Endothelial cell of umbilical vein (primary cell): ENCODE results near the gene DUSP2. TPM values are rescaled to one million over a fixed set of nuclear protein-coding genes. Genes with fewer than 3 reads are reported as not detected.

Experiments
- BruUV-seq: library from RNA; stranded (reverse); fragments of 400-500 nt; replicated peaks from 2 replicates; lab custom pipeline; 2021; lab: Mats Ljungman, UMichigan
- CTCF ChIA-PET: fragments of 300-600, 350-600 bp; sonication (Branson Sonifier 250); formaldehyde crosslinking; loops from one replicate; lab custom pipeline; 2021; ENCODE audit warnings: antibody characterized with exemption, inconsistent platforms; lab: Charles Lee
- POLR2A ChIA-PET: fragments of 300-600, 350-600 bp; sonication (Branson Sonifier 250); formaldehyde crosslinking; loops from one replicate; lab custom pipeline; 2021; ENCODE audit warnings: antibody characterized with exemption, inconsistent platforms; lab: Charles Lee
- DNase-seq: peaks from one replicate; pipeline ENCODE4 v3.0.0-alpha.2; 2011; ENCODE audit warnings: low read depth, low spot score
- FAIRE-seq: peaks from 2 replicates; lab custom pipeline; 2011; peaks lifted over from hg19 to GRCh38; lab: Jason Lieb, UNC
- H2AFZ ChIP-seq: 2 replicates; pipeline ENCODE4 v1.6.0; 2012; ENCODE audit warnings: low read depth, low read length, control low read depth, inconsistent platforms
- H3K27ac ChIP-seq: 2 replicates; pipeline ENCODE4 v1.5.1; 2011; ENCODE audit warnings: low read depth, mild to moderate bottlenecking, control low read depth, low read length, moderate library complexity; ENCODE audit not compliant: insufficient read depth
- H3K27me3 ChIP-seq, 2 experiments: 2 replicates each; pipeline versions ENCODE4 v1.6.0 to v1.6.1; 2011; ENCODE audit warnings: low read length in 2 of 2, mixed read lengths in 1 of 2; ENCODE audit not compliant: control insufficient read depth in 2 of 2, insufficient read depth in 2 of 2
- H3K36me3 ChIP-seq, 2 experiments: 2 replicates in 1 of 2; 3 replicates in 1 of 2; pipeline ENCODE4 v1.5.1; 2011; ENCODE audit warnings: low read length in 2 of 2, mild to moderate bottlenecking in 1 of 2, moderate library complexity in 1 of 2; ENCODE audit not compliant: control insufficient read depth in 2 of 2, insufficient read depth in 2 of 2; ENCODE audit errors: extremely low read depth in 1 of 2
- H3K4me1 ChIP-seq: 3 replicates; pipeline ENCODE4 v1.5.1; 2011; ENCODE audit warnings: mild to moderate bottlenecking, low read length; ENCODE audit not compliant: control insufficient read depth, insufficient read depth; ENCODE audit errors: extremely low read depth
- H3K4me2 ChIP-seq: 2 replicates; pipeline ENCODE4 v1.6.1; 2011; ENCODE audit warnings: low read length, control low read depth, mixed read lengths; ENCODE audit not compliant: insufficient read depth
- H3K4me3 ChIP-seq, 3 experiments: fragments of 200-600 bp in 1 of 3; sonication (generic), shearing (Covaris generic) in 1 of 3; replicated peaks in 1 of 3; 2 replicates each; pipeline ENCODE4 v1.5.1; 2011 to 2016; ENCODE audit warnings: control low read depth in 3 of 3, low read length in 3 of 3, mild to moderate bottlenecking in 2 of 3, inconsistent platforms in 1 of 3, low read depth in 1 of 3, moderate library complexity in 1 of 3; ENCODE audit not compliant: insufficient read depth in 1 of 3
- H3K79me2 ChIP-seq: 2 replicates; pipeline ENCODE4 v1.6.0; 2012; ENCODE audit warnings: low read length, inconsistent platforms; ENCODE audit not compliant: control insufficient read depth, insufficient read depth
- H3K9ac ChIP-seq: replicated peaks from 2 replicates; pipeline ENCODE3; 2011; ENCODE audit warnings: low read length, control low read depth; ENCODE audit not compliant: insufficient read depth; ENCODE audit errors: extremely low read depth
- H3K9me1 ChIP-seq: replicated peaks from 3 replicates; pipeline ENCODE4 v1.6.0; 2011; ENCODE audit warnings: mild to moderate bottlenecking, low read length; ENCODE audit not compliant: control insufficient read depth, insufficient read depth; ENCODE audit errors: extremely low read depth
- H3K9me3 ChIP-seq: replicated peaks from 2 replicates; pipeline ENCODE4 v1.5.1; 2012; ENCODE audit warnings: low read length, inconsistent platforms; ENCODE audit not compliant: control insufficient read depth, insufficient read depth
- H4K20me1 ChIP-seq: replicated peaks from 2 replicates; pipeline ENCODE3; 2011; ENCODE audit warnings: mild to moderate bottlenecking, low read length; ENCODE audit not compliant: control insufficient read depth, insufficient read depth; ENCODE audit errors: extremely low read depth
- EZH2 ChIP-seq: IDR thresholded peaks from 2 replicates; pipeline ENCODE4 v1.6.1; 2012; ENCODE audit warnings: borderline replicate concordance, low read depth, mild to moderate bottlenecking, moderate library complexity, low read length, inconsistent platforms; ENCODE audit not compliant: severe bottlenecking
- FOS ChIP-seq: IDR thresholded peaks from 2 replicates; pipeline ENCODE4 v1.6.1; 2011; ENCODE audit warnings: mild to moderate bottlenecking, low read length, moderate library complexity, borderline replicate concordance; ENCODE audit not compliant: insufficient read depth
- GATA2 ChIP-seq: IDR thresholded peaks from 2 replicates; pipeline ENCODE4 v1.7.0; 2011; ENCODE audit warnings: low read depth, mild to moderate bottlenecking, moderate library complexity, mixed read lengths, low read length; ENCODE audit not compliant: insufficient read length, insufficient read depth
- JUN ChIP-seq: IDR thresholded peaks from 2 replicates; pipeline ENCODE4 v1.6.1; 2011; ENCODE audit warnings: borderline replicate concordance, low read depth; ENCODE audit not compliant: insufficient read length, insufficient read depth
- MYC ChIP-seq: IDR thresholded peaks from one replicate; pipeline ENCODE4 v1.6.1; 2011; ENCODE audit warnings: mild to moderate bottlenecking, low read depth, low read length
- POLR2A ChIP-seq: IDR thresholded peaks from 2 replicates; pipeline ENCODE4 v1.6.1; 2012; ENCODE audit warnings: low read depth, mild to moderate bottlenecking, control low read depth, low read length
- POLR2AphosphoS5 ChIP-seq: IDR thresholded peaks from 2 replicates; pipeline ENCODE4 v1.6.1; 2012; ENCODE audit warnings: low read depth, mild to moderate bottlenecking, control low read depth, low read length, moderate library complexity; ENCODE audit not compliant: insufficient read depth
- dilution Hi-C: fragments of 300-500 bp; cut with MboI; formaldehyde crosslinking; loops from one replicate; pipeline ENCODE4 v1.15.0; 2019; ENCODE audit warnings: low sequenced_read_pairs; ENCODE audit not compliant: extremely low pct_ligation_motif_present
- intact Hi-C: fragments of 100-400 bp; cut with micrococcal nuclease; formaldehyde crosslinking; loops from one replicate; pipeline ENCODE4 v1.10.0; 2022
- polyA plus RNA-seq, 4 experiments: library from polyadenylated mRNA; depleted of rRNA in 3 of 4; stranded (reverse) in 3 of 4; unstranded in 1 of 4; fragments of >200 nt; gene quantifications; 2 replicates each; pipeline versions ENCODE4 v1.2.1 to v1.2.3, GENCODE V29; 2011 to 2012; ENCODE audit warnings: missing spikeins in 1 of 4
- total RNA-seq: library from RNA; stranded (reverse); gene quantifications from 2 replicates; pipeline ENCODE4 v1.2.3, GENCODE V29; 2021
- TF ChIP-seq, protein P1 (sequence below), 2 donors: IDR thresholded peaks; 1 replicate in 1 of 2; 2 replicates in 1 of 2; pipeline ENCODE4 v1.5.1; 2011; ENCODE audit warnings: low read length in 2 of 2, mild to moderate bottlenecking in 2 of 2, moderate library complexity in 2 of 2, control low read depth in 1 of 2, inconsistent platforms in 1 of 2, low read depth in 1 of 2; ENCODE audit not compliant: insufficient read depth in 1 of 2; ENCODE audit errors: extremely low read depth in 1 of 2
- TF ChIP-seq, protein P2 (sequence below): IDR thresholded peaks from 2 replicates; pipeline ENCODE4 v1.6.1; 2011; ENCODE audit not compliant: insufficient read depth, insufficient read length

The DUSP2 gene
- total and polyA plus RNA-seq, 2 donors (not counting 3 experiments of a cell fraction or from before 2014, with no cell fraction given), result 0.33 TPM

DNA sequence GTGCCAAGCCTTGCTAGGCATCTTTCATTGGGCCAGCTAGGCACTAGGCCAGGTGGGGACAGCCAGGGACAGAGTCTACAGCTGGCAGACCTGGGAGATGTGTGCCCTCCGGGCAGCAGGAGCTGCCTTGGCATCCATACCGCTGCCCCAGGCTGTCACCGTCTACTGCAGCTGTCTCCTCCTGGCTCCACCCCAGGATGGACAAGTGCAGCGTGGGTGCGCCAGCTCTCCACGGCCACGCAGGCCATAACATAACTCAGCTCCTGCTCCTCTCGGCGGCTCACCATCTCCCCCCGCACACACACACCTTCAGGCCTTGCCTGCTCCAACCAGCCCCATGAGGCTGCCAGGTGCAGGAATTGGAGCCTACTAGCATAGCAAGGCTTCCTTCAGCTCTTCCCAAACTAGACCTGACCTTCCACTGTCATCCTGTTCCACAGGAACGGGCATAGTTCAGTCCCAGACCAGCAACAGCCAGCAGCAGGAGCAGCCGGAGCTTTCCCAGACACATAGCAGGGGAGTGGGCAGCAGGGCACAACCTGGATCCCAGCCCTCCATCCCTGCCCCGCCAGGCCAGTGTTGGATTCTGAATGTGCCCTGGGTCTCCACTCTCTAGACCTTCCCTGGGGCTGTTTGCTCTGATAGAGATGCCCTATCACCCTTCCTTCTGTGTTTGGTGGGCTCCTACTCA, 26.4 kb downstream of the DUSP2 start:
- dilution Hi-C loops (no loop called here), intact Hi-C loops (no loop called here)
- no peak overlapping the region for H3K4me3 ChIP-seq
- ChIA-PET CTCF (interaction anchor here (0.7 to 3.4 kb wide), 5 partner anchors 94 to 288 kb away, joined by 3 to 47 read pairs (median 5); no protein-coding TSS in a partner anchor), POLR2A (no interaction called here)
- FAIRE-seq, result no peak
- TF ChIP-seq MYC (no peak), POLR2A (no peak), POLR2AphosphoS5 (no peak), GATA2 (no peak), FOS (no peak), JUN (no peak), EZH2 (no peak)
- TF ChIP-seq, protein P1, sequence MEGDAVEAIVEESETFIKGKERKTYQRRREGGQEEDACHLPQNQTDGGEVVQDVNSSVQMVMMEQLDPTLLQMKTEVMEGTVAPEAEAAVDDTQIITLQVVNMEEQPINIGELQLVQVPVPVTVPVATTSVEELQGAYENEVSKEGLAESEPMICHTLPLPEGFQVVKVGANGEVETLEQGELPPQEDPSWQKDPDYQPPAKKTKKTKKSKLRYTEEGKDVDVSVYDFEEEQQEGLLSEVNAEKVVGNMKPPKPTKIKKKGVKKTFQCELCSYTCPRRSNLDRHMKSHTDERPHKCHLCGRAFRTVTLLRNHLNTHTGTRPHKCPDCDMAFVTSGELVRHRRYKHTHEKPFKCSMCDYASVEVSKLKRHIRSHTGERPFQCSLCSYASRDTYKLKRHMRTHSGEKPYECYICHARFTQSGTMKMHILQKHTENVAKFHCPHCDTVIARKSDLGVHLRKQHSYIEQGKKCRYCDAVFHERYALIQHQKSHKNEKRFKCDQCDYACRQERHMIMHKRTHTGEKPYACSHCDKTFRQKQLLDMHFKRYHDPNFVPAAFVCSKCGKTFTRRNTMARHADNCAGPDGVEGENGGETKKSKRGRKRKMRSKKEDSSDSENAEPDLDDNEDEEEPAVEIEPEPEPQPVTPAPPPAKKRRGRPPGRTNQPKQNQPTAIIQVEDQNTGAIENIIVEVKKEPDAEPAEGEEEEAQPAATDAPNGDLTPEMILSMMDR (IDR thresholded peaks at IDR 0.05; ENCODE audit: extremely low read depth in 1 of 2, insufficient read depth in 1 of 2, low read depth in 1 of 2, low read length in 2 of 2), result no peak
- TF ChIP-seq, protein P2, sequence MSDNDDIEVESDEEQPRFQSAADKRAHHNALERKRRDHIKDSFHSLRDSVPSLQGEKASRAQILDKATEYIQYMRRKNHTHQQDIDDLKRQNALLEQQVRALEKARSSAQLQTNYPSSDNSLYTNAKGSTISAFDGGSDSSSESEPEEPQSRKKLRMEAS, result no peak
- no peak for DNase-seq
- H3K27me3 ChIP-seq, result peaks cover 7 to 9% of the 10 kb centered on the region in 2 experiments
- no TSS peak for BruUV-seq
- no peak overlapping the region for H3K27ac ChIP-seq
- no peaks in the 10 kb centered on the region for H3K4me1 ChIP-seq
- H3K4me2 ChIP-seq, result no peak overlapping the region
- no peaks in the 10 kb centered on the region for H3K9me1 ChIP-seq
- H3K9me3 ChIP-seq, result no peaks in the 10 kb centered on the region
- no peaks in the 10 kb centered on the region for H3K36me3 ChIP-seq
- no peaks in the 10 kb centered on the region for H4K20me1 ChIP-seq
- no peaks in the 10 kb centered on the region for H3K79me2 ChIP-seq
- H2AFZ ChIP-seq, result no peak overlapping the region
- no peak overlapping the region for H3K9ac ChIP-seq
